ENCODE data around the gene ME1.

The ME1 gene

DNA sequence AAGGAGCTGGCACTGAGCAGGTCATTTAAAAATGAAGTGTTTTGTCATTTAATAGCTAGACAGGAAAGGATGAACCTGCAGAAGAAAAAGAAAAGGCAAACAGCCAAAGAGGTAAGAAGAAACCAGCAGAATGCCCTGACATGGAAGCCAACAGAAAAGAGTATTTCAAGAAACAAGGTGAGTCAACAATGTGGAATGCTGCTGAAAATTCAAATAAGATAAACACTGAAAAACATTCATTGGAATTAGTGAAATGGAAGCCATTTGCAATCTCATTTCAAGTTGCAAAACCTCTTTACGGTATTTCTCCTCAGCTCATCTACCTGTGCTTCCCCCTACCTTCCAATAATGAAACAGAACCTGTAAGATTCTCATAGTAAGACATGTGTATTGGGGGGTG is 178.1 kb downstream of the ME1 start:
- peaks cover 2% of the 10 kb centered on the region for H3K27me3 ChIP-seq (ENCODE audit: insufficient read depth, low read length, poor library complexity)
- DNase-seq: no peak
- H3K27ac ChIP-seq (ENCODE audit: low read length): no peak overlapping the region
- H3K9me3 ChIP-seq (ENCODE audit: insufficient read depth, low read length, severe bottlenecking): no peaks in the 10 kb centered on the region
- no peaks in the 10 kb centered on the region for H3K36me3 ChIP-seq (ENCODE audit: insufficient read depth, low read length)
- TF ChIP-seq, protein P1, sequence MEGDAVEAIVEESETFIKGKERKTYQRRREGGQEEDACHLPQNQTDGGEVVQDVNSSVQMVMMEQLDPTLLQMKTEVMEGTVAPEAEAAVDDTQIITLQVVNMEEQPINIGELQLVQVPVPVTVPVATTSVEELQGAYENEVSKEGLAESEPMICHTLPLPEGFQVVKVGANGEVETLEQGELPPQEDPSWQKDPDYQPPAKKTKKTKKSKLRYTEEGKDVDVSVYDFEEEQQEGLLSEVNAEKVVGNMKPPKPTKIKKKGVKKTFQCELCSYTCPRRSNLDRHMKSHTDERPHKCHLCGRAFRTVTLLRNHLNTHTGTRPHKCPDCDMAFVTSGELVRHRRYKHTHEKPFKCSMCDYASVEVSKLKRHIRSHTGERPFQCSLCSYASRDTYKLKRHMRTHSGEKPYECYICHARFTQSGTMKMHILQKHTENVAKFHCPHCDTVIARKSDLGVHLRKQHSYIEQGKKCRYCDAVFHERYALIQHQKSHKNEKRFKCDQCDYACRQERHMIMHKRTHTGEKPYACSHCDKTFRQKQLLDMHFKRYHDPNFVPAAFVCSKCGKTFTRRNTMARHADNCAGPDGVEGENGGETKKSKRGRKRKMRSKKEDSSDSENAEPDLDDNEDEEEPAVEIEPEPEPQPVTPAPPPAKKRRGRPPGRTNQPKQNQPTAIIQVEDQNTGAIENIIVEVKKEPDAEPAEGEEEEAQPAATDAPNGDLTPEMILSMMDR (IDR thresholded peaks at IDR 0.05; ENCODE audit: borderline replicate concordance, extremely low read depth, low read length, poor library complexity, severe bottlenecking): no peak
- no peak for TF ChIP-seq EZH2 (IDR thresholded peaks at IDR 0.05; ENCODE audit: borderline replicate concordance, low read depth, low read length, severe bottlenecking)
- H3K79me2 ChIP-seq (ENCODE audit: insufficient read depth, low read length): no peaks in the 10 kb centered on the region
- no peaks in the 10 kb centered on the region for H3K4me1 ChIP-seq (ENCODE audit: insufficient read depth, low read length)
- no peak overlapping the region for H3K4me2 ChIP-seq (ENCODE audit: insufficient read depth, low read length)
- H4K20me1 ChIP-seq (ENCODE audit: insufficient read depth, low read length): no peaks in the 10 kb centered on the region
- H3K4me3 ChIP-seq (ENCODE audit: low read depth in 1 of 2, low read length in 2 of 2): no peak overlapping the region
- H3K9ac ChIP-seq (ENCODE audit: low read depth, low read length): no peak overlapping the region
- no peak for ATAC-seq (ENCODE audit: insufficient read depth, low read depth)
- H2AFZ ChIP-seq (ENCODE audit: low read depth, low read length): no peak overlapping the region

DNA sequence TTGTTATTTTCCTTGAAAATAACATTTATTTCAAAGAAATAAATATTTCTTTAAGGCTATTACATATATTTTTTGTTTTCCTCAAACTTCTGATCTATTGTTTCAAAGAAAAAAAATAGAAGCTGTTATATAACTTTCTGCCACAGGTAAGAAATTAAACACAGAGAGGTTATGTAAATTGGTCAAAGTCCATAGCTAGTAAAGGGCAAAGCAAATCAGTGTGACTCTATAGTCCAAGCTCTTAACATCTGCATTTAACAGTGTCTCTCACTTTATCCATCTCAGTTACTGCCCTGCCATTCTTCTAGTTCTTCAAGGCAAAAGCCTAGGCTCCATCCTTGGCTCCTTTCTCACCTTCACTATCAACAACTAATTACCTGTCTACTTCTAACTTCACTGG is 180.6 kb downstream of the ME1 start:
- no peaks in the 10 kb centered on the region for H3K36me3 ChIP-seq (ENCODE audit: insufficient read depth, low read length)
- H3K9ac ChIP-seq (ENCODE audit: low read depth, low read length): no peak overlapping the region
- ATAC-seq (ENCODE audit: insufficient read depth, low read depth) (no peak), DNase-seq (no peak)
- H3K79me2 ChIP-seq (ENCODE audit: insufficient read depth, low read length): no peaks in the 10 kb centered on the region
- H3K4me1 ChIP-seq (ENCODE audit: insufficient read depth, low read length): no peaks in the 10 kb centered on the region
- no peaks in the 10 kb centered on the region for H3K9me3 ChIP-seq (ENCODE audit: insufficient read depth, low read length, severe bottlenecking)
- no peak for TF ChIP-seq EZH2 (IDR thresholded peaks at IDR 0.05; ENCODE audit: borderline replicate concordance, low read depth, low read length, severe bottlenecking)
- TF ChIP-seq, protein P1 (IDR thresholded peaks at IDR 0.05; ENCODE audit: borderline replicate concordance, extremely low read depth, low read length, poor library complexity, severe bottlenecking): no peak
- H4K20me1 ChIP-seq (ENCODE audit: insufficient read depth, low read length): no peaks in the 10 kb centered on the region
- no peak overlapping the region for H3K27ac ChIP-seq (ENCODE audit: low read length)
- H3K27me3 ChIP-seq (ENCODE audit: insufficient read depth, low read length, poor library complexity): no peaks in the 10 kb centered on the region
- H3K4me2 ChIP-seq (ENCODE audit: insufficient read depth, low read length): no peak overlapping the region
- H3K4me3 ChIP-seq (ENCODE audit: low read depth in 1 of 2, low read length in 2 of 2): no peak overlapping the region
- H2AFZ ChIP-seq (ENCODE audit: low read depth, low read length): no peak overlapping the region

DNA sequence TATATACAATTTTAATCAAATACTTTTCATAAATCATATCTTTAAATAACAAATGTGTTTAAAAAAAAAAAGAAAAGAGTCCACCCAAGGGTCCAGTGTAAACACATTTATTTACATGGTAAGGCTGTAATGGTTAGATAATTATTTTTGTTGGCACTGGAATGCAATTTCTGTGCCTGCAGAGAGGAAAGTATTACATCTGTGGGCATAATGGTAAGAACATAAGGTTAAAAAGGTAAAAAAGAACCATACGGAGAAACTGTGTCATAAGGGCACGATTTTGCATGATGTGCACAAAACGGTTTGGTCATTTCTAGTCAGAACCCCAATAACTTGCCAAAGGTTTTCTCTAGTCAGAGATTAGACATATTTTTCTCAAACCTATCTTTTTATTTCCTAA is 183.4 kb downstream of the ME1 start:
- no peaks in the 10 kb centered on the region for H3K27me3 ChIP-seq (ENCODE audit: insufficient read depth, low read length, poor library complexity)
- TF ChIP-seq, protein P1 (IDR thresholded peaks at IDR 0.05; ENCODE audit: borderline replicate concordance, extremely low read depth, low read length, poor library complexity, severe bottlenecking): no peak
- TF ChIP-seq EZH2 (IDR thresholded peaks at IDR 0.05; ENCODE audit: borderline replicate concordance, low read depth, low read length, severe bottlenecking): no peak
- no peaks in the 10 kb centered on the region for H3K36me3 ChIP-seq (ENCODE audit: insufficient read depth, low read length)
- no peak overlapping the region for H3K4me2 ChIP-seq (ENCODE audit: insufficient read depth, low read length)
- no peak overlapping the region for H3K4me3 ChIP-seq (ENCODE audit: low read depth in 1 of 2, low read length in 2 of 2)
- no peaks in the 10 kb centered on the region for H3K9me3 ChIP-seq (ENCODE audit: insufficient read depth, low read length, severe bottlenecking)
- no peak overlapping the region for H3K9ac ChIP-seq (ENCODE audit: low read depth, low read length)
- no peak overlapping the region for H2AFZ ChIP-seq (ENCODE audit: low read depth, low read length)
- no peak for ATAC-seq (ENCODE audit: insufficient read depth, low read depth)
- no peaks in the 10 kb centered on the region for H3K79me2 ChIP-seq (ENCODE audit: insufficient read depth, low read length)
- no peak for DNase-seq
- no peaks in the 10 kb centered on the region for H3K4me1 ChIP-seq (ENCODE audit: insufficient read depth, low read length)
- no peak overlapping the region for H3K27ac ChIP-seq (ENCODE audit: low read length)
- H4K20me1 ChIP-seq (ENCODE audit: insufficient read depth, low read length): no peaks in the 10 kb centered on the region

DNA sequence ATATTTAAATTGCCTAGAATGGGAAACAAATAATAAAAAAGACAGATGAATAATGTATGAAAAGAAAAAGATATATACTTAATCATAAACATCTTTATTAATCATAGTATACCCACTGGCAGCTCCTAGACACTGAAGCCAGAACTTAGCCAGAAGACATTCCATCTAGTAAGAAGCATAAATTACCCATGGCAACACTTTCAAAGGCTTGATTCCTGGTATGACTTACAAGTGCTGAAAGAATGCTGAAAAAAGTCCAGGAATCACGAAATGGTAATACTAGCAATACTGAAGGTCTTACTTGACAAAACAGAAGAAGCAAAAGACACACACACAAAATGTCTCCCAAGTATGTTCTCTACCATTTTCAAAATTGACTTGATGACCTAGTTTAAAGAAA is 199.7 kb downstream of the ME1 start:
- DNase-seq (no peak), ATAC-seq (ENCODE audit: insufficient read depth, low read depth) (no peak)
- no peaks in the 10 kb centered on the region for H3K9me3 ChIP-seq (ENCODE audit: insufficient read depth, low read length, severe bottlenecking)
- H3K36me3 ChIP-seq (ENCODE audit: insufficient read depth, low read length): no peaks in the 10 kb centered on the region
- no peak overlapping the region for H3K9ac ChIP-seq (ENCODE audit: low read depth, low read length)
- no peak for TF ChIP-seq EZH2 (IDR thresholded peaks at IDR 0.05; ENCODE audit: borderline replicate concordance, low read depth, low read length, severe bottlenecking)
- TF ChIP-seq, protein P1 (IDR thresholded peaks at IDR 0.05; ENCODE audit: borderline replicate concordance, extremely low read depth, low read length, poor library complexity, severe bottlenecking): no peak
- no peak overlapping the region for H3K4me3 ChIP-seq (ENCODE audit: low read depth in 1 of 2, low read length in 2 of 2)
- no peak overlapping the region for H2AFZ ChIP-seq (ENCODE audit: low read depth, low read length)
- no peak overlapping the region for H3K27ac ChIP-seq (ENCODE audit: low read length)
- H3K4me1 ChIP-seq (ENCODE audit: insufficient read depth, low read length): no peaks in the 10 kb centered on the region
- H4K20me1 ChIP-seq (ENCODE audit: insufficient read depth, low read length): no peaks in the 10 kb centered on the region
- peaks cover 11% of the 10 kb centered on the region for H3K27me3 ChIP-seq (ENCODE audit: insufficient read depth, low read length, poor library complexity)
- H3K4me2 ChIP-seq (ENCODE audit: insufficient read depth, low read length): no peak overlapping the region
- H3K79me2 ChIP-seq (ENCODE audit: insufficient read depth, low read length): no peaks in the 10 kb centered on the region
